Mesothelial cell of epicardium (in vitro differentiated cells): ENCODE data around the gene CTU2. TPM values are rescaled to one million over a fixed set of nuclear protein-coding genes. Genes with fewer than 3 reads are reported as not detected.

ENCODE experiments used
- DNase-seq, 2 experiments: peaks; one replicate each; pipeline ENCODE4 v3.0.0; 2021; ENCODE audit warnings: low spot score in 2 of 2; ENCODE audit not compliant: unreplicated experiment in 2 of 2
- H3K27ac Mint-ChIP-seq: 2 replicates; pipeline ENCODE4 v1.8.0; 2021; ENCODE audit warnings: mixed read lengths
- H3K27me3 Mint-ChIP-seq: 2 replicates; pipeline ENCODE4 v1.8.0; 2021; ENCODE audit warnings: low read depth, mixed read lengths
- H3K36me3 Mint-ChIP-seq: 2 replicates; pipeline ENCODE4 v1.8.0; 2021; ENCODE audit warnings: mixed read lengths
- H3K4me1 Mint-ChIP-seq: 2 replicates; pipeline ENCODE4 v1.8.0; 2021; ENCODE audit warnings: mixed read lengths
- H3K4me3 Mint-ChIP-seq: 2 replicates; pipeline ENCODE4 v1.8.0; 2021; ENCODE audit warnings: mild to moderate bottlenecking, moderate library complexity, mixed read lengths
- H3K9me3 Mint-ChIP-seq: 2 replicates; pipeline ENCODE4 v1.8.0; 2021; ENCODE audit warnings: mixed read lengths
- total RNA-seq: library from RNA; stranded (reverse); gene quantifications from 3 replicates; pipeline ENCODE4 v1.2.1, GENCODE V29; 2021
- TF ChIP-seq, protein P1 (sequence below): fragments of 200-600 bp; sonication (generic); IDR thresholded peaks from one replicate; pipeline ENCODE4 v1.5.0; 2021; ENCODE audit warnings: antibody characterized with exemption; ENCODE audit not compliant: unreplicated experiment

CTU2 gene
- 22.2 to 28.2 TPM (median 22.2 TPM) in 3 replicates for total RNA-seq

DNA sequence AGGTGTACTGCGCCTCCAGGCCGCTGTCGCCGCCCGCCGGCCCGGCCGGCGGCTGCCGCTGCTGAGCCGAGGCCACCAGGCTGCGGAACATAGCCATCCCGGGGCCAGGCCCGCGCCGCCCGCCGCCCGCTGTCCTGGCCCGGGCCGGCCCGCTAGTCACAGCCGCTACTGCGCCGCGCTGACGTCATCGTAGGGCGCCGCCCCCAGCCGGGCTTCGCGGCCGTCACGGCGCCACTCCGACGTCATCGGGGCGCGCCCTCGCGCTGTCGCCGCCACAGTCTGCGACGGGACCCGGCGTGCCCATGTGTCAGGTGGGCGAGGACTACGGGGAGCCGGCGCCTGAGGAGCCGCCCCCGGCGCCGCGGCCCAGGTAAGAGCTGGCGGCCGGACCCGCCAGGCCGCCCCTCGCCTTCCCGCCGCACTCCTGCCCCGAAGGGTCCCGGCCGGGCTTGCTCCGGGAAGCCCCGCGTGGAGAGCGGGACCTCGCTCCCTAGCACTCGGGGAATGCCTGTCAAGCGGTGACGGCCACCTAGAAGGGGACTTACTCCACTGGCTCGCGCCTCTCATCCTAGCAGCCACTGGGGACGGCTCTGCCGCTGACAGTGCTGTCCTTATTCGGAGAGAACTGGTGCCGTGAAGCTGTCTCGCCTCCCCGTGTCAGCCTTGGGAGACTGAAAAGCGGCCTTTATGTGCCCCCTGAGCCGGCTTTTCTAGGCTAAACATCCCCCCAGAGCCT is at the start of gene CTU2, which contains the start of gene RNF166:
Gene CTU2, plus strand, starts transcription at position 275 of the 736 bp plus-strand sequence. Its CDS starts 28 bp downstream, at position 303.
Gene RNF166, minus strand, starts transcription at position 180 of the 736 bp plus-strand sequence. Its CDS starts 83 bp downstream, at position 97.
- Mint-ChIP-seq H3K9me3 (no peaks in the 10 kb centered on the region), H3K4me1 (peaks cover 21% of the 10 kb centered on the region), H3K36me3 (no peaks in the 10 kb centered on the region), H3K27me3 (no peaks in the 10 kb centered on the region), H3K27ac (peak within 1 kb of the TSS; percentile 83), H3K4me3 (peak within 1 kb of the TSS; percentile 80)
- peak; percentile 93 to 97 for DNase-seq
- TF ChIP-seq, protein P1, sequence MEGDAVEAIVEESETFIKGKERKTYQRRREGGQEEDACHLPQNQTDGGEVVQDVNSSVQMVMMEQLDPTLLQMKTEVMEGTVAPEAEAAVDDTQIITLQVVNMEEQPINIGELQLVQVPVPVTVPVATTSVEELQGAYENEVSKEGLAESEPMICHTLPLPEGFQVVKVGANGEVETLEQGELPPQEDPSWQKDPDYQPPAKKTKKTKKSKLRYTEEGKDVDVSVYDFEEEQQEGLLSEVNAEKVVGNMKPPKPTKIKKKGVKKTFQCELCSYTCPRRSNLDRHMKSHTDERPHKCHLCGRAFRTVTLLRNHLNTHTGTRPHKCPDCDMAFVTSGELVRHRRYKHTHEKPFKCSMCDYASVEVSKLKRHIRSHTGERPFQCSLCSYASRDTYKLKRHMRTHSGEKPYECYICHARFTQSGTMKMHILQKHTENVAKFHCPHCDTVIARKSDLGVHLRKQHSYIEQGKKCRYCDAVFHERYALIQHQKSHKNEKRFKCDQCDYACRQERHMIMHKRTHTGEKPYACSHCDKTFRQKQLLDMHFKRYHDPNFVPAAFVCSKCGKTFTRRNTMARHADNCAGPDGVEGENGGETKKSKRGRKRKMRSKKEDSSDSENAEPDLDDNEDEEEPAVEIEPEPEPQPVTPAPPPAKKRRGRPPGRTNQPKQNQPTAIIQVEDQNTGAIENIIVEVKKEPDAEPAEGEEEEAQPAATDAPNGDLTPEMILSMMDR = no peak

GRCh38 chr16:88657371-88657770 is 48.9 kb upstream of the CTU2 start:
- TF ChIP-seq, protein P1 = no peak
- no peak overlapping the region for H3K4me3 Mint-ChIP-seq
- no peaks in the 10 kb centered on the region for H3K9me3 Mint-ChIP-seq
- no peak overlapping the region for H3K27ac Mint-ChIP-seq
- no peaks in the 10 kb centered on the region for H3K27me3 Mint-ChIP-seq
- H3K4me1 Mint-ChIP-seq = peaks cover 10% of the 10 kb centered on the region
- no peak for DNase-seq
- peaks cover 7% of the 10 kb centered on the region for H3K36me3 Mint-ChIP-seq

DNA sequence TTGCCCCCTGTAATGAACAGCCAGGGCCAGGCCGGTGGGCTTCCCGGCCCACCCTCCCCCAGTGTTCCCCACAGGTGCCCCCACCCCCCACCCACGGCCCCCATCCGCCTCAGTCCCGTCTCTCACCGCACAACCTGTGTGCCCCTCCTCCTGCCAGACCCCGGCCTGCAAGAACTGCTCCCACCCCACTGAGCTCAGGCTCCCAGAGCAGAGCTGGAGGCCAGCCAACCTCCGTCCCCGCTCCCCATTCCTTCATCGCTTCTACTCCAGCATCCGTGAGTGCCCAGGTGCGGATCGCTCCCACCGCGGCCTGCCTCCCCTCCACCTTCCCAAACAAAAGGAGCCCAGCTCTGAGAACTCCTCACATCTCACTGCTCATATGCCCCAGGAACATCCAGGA is 47.6 kb upstream of the CTU2 start:
- Mint-ChIP-seq H3K27ac (no peak overlapping the region), H3K9me3 (no peaks in the 10 kb centered on the region), H3K4me3 (no peak overlapping the region), H3K4me1 (peaks cover 10% of the 10 kb centered on the region), H3K27me3 (no peaks in the 10 kb centered on the region), H3K36me3 (peaks cover 7% of the 10 kb centered on the region)
- no peak for DNase-seq
- TF ChIP-seq, protein P1 = no peak

GRCh38 chr16:88659160-88659559 is 47.1 kb upstream of the CTU2 start:
- DNase-seq = no peak
- peaks cover 12% of the 10 kb centered on the region for H3K4me1 Mint-ChIP-seq
- H3K4me3 Mint-ChIP-seq = no peak overlapping the region
- no peaks in the 10 kb centered on the region for H3K9me3 Mint-ChIP-seq
- TF ChIP-seq, protein P1 = no peak
- peaks cover 7% of the 10 kb centered on the region for H3K36me3 Mint-ChIP-seq
- H3K27ac Mint-ChIP-seq = no peak overlapping the region
- H3K27me3 Mint-ChIP-seq = no peaks in the 10 kb centered on the region

DNA sequence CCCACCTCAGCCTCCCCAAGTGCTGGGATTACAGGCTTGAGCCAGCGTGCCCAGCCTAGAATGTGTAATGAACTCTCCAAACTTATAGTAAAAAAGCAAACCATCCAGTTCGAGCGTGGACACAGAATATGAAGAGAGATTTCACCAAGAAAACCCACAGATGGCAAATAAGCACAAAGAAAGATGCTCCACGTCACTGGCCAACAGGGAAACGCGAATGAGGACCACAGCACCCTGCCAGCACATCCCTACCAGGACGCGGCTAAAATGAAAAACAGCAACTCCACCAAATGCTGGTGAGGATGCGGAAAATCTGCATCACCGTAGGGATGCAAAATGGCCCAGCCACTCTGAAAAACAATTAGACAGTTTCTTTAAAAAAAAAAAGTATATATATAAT is 44.8 kb upstream of the CTU2 start:
- TF ChIP-seq, protein P1 = no peak

More for the DNA sequence above, 44.8 kb upstream of the CTU2 start:
- Mint-ChIP-seq H3K9me3 (no peaks in the 10 kb centered on the region), H3K27me3 (no peaks in the 10 kb centered on the region), H3K4me3 (peak overlapping the region; percentile 25), H3K27ac (no peak overlapping the region), H3K36me3 (peaks cover 3% of the 10 kb centered on the region), H3K4me1 (peaks cover 17% of the 10 kb centered on the region)
- DNase-seq = no peak
